Tibial artery (tissue), 4 donors: ENCODE measurements around the gene DNER.
"Not testable (repeated sequence)": the region's sequence is repeated elsewhere in the genome, so short reads cannot be mapped to it uniquely, and the experiment has no call there.

Experiments
- DNase-seq, 2 donors: peaks; one replicate each; pipeline ENCODE4 v3.0.0-alpha.2; 2019
- H3K27ac ChIP-seq, 2 donors: fragments of 200-600 bp; sonication (generic) in 1 of 2; 1 replicate in 1 of 2; 2 replicates in 1 of 2; pipeline ENCODE4 v1.5.1; 2018 to 2019; ENCODE audit warnings: mild to moderate bottlenecking in 1 of 2
- H3K27me3 ChIP-seq, 2 donors: fragments of 200-600 bp; sonication (generic) in 1 of 2; one replicate each; pipeline versions ENCODE4 v1.5.1 to v1.6.0; 2016 to 2019
- H3K36me3 ChIP-seq, 3 donors: fragments of 200-600 bp; sonication (generic) in 2 of 3; one replicate each; pipeline ENCODE4 v1.5.1; 2016 to 2019; ENCODE audit warnings: mild to moderate bottlenecking in 2 of 3
- H3K4me1 ChIP-seq, 4 donors: fragments of 200-600 bp; sonication (generic) in 2 of 4; 1 replicate in 3 of 4; 2 replicates in 1 of 4; pipeline ENCODE4 v1.5.1; 2016 to 2019
- H3K4me3 ChIP-seq, 2 donors: fragments of 200-600 bp; sonication (generic) in 1 of 2; 1 replicate in 1 of 2; 2 replicates in 1 of 2; pipeline ENCODE4 v1.5.1; 2018 to 2019; ENCODE audit warnings: mild to moderate bottlenecking in 2 of 2
- H3K9me3 ChIP-seq, 3 donors: fragments of 200-600 bp; sonication (generic) in 1 of 3; one replicate each; pipeline ENCODE4 v1.5.1; 2016 to 2019
- intact Hi-C: fragments of 100-400 bp; cut with DNase I; formaldehyde crosslinking; loops from one replicate; pipeline ENCODE4 v1.15.0; 2023; ENCODE audit warnings: low total_unique reads
- TF ChIP-seq, protein P1 (sequence below), 2 experiments: fragments of 200-600 bp in 1 of 2; fragments of 450-650 bp in 1 of 2; IDR thresholded peaks; one replicate each; pipeline ENCODE4 v1.5.1; 2017 to 2019; ENCODE audit warnings: antibody characterized with exemption in 2 of 2, mild to moderate bottlenecking in 1 of 2, moderate library complexity in 1 of 2

Gene DNER

GRCh38 chr2:229725716-229726574, 11.6 kb upstream of the DNER start:
- no peaks in the 10 kb centered on the region for H3K36me3 ChIP-seq
- intact Hi-C loops = no loop called here
- H3K27me3 ChIP-seq = no peaks in the 10 kb centered on the region
- DNase-seq = no peak
- H3K4me1 ChIP-seq = peaks cover 0 to 26% (median 10%) of the 10 kb centered on the region in 4 donors
- TF ChIP-seq, protein P1, sequence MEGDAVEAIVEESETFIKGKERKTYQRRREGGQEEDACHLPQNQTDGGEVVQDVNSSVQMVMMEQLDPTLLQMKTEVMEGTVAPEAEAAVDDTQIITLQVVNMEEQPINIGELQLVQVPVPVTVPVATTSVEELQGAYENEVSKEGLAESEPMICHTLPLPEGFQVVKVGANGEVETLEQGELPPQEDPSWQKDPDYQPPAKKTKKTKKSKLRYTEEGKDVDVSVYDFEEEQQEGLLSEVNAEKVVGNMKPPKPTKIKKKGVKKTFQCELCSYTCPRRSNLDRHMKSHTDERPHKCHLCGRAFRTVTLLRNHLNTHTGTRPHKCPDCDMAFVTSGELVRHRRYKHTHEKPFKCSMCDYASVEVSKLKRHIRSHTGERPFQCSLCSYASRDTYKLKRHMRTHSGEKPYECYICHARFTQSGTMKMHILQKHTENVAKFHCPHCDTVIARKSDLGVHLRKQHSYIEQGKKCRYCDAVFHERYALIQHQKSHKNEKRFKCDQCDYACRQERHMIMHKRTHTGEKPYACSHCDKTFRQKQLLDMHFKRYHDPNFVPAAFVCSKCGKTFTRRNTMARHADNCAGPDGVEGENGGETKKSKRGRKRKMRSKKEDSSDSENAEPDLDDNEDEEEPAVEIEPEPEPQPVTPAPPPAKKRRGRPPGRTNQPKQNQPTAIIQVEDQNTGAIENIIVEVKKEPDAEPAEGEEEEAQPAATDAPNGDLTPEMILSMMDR (IDR thresholded peaks at IDR 0.05) = no peak
- H3K4me3 ChIP-seq = no peak overlapping the region
- no peaks in the 10 kb centered on the region for H3K9me3 ChIP-seq
- no peak overlapping the region for H3K27ac ChIP-seq

- Histone ChIP-seq H3K4me1 (peaks cover 0 to 26% (median 10%) of the 10 kb centered on the region in 4 donors), H3K27me3 (peaks cover 0 to 12% of the 10 kb centered on the region in 2 donors)
- H3K9me3 ChIP-seq, H3K27ac ChIP-seq, DNase-seq, H3K36me3 ChIP-seq, H3K4me3 ChIP-seq, intact Hi-C loops: not testable (repeated sequence)
These were observed 8.8 kb upstream of the DNER start for GRCh38 chr2:229723192-229723591.

DNA sequence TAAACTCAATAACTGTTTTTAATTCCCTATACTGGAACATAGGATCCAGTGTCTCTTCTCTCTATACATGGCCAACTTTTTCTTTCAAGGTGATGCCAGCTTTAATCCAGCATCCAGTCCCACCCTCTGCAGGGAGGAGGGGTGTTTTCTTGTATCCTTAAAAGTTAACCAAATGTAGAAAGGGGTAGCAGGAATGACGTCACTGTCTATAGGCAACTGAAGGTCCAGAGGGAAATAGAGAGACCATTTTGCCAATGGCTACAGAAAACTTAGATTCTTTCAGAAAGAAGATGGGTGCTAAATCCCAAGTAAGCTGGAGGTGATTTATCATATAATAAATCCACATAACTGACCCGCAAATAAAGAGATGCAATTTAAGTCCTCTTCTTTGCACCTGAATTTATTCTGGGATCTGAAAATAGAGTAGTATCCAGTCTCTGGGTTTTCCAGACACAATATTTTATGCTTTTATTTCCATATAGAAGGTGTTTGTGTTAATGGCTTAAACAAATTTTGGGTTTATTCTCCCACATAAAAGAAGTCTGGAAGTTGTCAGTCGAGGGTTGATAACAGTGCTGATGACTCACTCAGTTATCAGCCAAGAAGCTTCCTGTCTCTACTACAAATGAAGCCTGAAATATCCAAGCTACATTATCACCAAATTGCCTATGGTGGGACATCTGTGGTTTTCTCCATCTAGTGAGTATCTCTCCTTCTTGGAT, 5.7 kb upstream of the DNER start:
- TF ChIP-seq, protein P1 (IDR thresholded peaks at IDR 0.05) = no peak
- no peaks in the 10 kb centered on the region for H3K36me3 ChIP-seq
- intact Hi-C loops = no loop called here
- H3K4me3 ChIP-seq = no peak overlapping the region
- H3K27me3 ChIP-seq = peaks cover 0 to 36% of the 10 kb centered on the region in 2 donors
- DNase-seq = no peak
- H3K4me1 ChIP-seq = peaks cover 0 to 10% (median 4%) of the 10 kb centered on the region in 4 donors
- H3K27ac ChIP-seq = no peak overlapping the region
- H3K9me3 ChIP-seq = no peaks in the 10 kb centered on the region

DNA sequence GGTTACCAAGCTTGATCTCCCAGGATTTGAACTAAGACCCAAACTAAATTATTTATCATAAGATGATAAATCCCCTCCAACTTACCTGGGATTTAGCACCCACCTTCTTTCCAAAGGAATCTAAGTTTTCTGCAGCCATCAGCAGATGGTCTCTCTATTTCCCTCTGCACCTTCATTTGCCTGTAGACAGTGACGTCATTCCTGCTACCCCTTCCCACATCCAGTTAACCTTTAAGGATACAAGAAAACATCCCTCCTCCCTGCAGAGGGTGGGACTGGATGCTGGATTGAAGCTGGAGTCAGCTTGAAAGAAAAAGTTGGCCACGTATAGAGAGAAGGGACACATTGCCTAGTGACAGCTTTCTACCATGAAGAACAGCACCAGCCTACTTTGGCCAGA, 3.7 kb upstream of the DNER start:
- TF ChIP-seq, protein P1 (IDR thresholded peaks at IDR 0.05) = no peak
- Histone ChIP-seq H3K27ac (no peak overlapping the region), H3K27me3 (peaks cover 6 to 56% of the 10 kb centered on the region in 2 donors), H3K36me3 (no peaks in the 10 kb centered on the region), H3K4me1 (peaks cover 0 to 24% (median 21%) of the 10 kb centered on the region in 4 donors), H3K4me3 (no peak overlapping the region), H3K9me3 (no peaks in the 10 kb centered on the region)
- intact Hi-C loops = no loop called here
- DNase-seq = no peak

DNA sequence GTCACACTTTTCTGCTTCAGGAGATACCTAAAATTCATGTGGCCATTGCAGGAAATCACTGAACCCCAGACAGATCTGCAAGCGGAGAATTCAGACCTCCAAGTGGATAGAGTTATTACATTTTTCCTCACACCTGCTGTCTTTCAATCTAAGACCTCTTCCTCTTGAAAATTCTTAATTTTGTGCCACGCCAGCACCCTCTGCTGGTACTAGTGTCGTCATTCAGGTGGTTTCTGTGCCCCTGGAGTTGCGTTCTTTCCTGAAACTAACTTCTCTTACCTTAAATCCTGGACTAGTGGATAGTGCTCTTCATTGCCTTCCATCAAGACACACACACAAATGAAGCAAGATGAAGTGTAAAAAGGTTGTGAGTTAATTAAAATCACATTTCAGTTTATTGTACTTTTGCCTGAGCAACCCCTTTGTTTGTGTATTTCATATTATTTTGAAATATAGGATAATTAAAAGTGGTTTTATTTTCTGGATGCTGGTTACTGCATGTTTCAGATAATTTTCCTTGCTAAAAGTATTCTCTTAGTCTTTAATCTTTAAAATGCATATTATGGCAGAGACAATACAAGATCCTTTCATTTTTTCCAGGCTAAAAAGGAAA, 1.6 kb upstream of the DNER start:
- DNase-seq = no peak
- Histone ChIP-seq H3K4me3 (no peak overlapping the region), H3K4me1 (peaks cover 0 to 24% (median 21%) of the 10 kb centered on the region in 4 donors), H3K27me3 (peaks cover 6 to 65% of the 10 kb centered on the region in 2 donors), H3K9me3 (no peaks in the 10 kb centered on the region), H3K27ac (no peak overlapping the region), H3K36me3 (no peaks in the 10 kb centered on the region)
- intact Hi-C loops = no loop called here
- TF ChIP-seq, protein P1 (IDR thresholded peaks at IDR 0.05) = no peak
